Neutrophil (primary cell): ENCODE data around the gene KLF11.
"Not testable (repeated sequence)": the region's sequence is repeated elsewhere in the genome, so short reads cannot be mapped to it uniquely, and the experiment has no call there.

ENCODE experiments used
- H3K27ac ChIP-seq: fragments of 200-600 bp; sonication (generic); 2 replicates; pipeline ENCODE4 v1.5.1; 2016; ENCODE audit warnings: mild to moderate bottlenecking, moderate library complexity
- H3K27me3 ChIP-seq: fragments of 200-600 bp; sonication (generic); 2 replicates; pipeline ENCODE4 v1.6.0; 2016; ENCODE audit warnings: mild to moderate bottlenecking
- H3K36me3 ChIP-seq: fragments of 200-600 bp; sonication (generic); 2 replicates; pipeline ENCODE4 v1.5.1; 2017
- H3K4me1 ChIP-seq, 2 experiments: fragments of 200-600 bp in 1 of 2; sonication (generic) in 1 of 2; 1 replicate in 1 of 2; 2 replicates in 1 of 2; pipeline versions ENCODE4 v1.5.1 to v1.6.1; 2013 to 2016; ENCODE audit warnings: low read depth in 1 of 2, low read length in 1 of 2, mild to moderate bottlenecking in 1 of 2, moderate library complexity in 1 of 2; ENCODE audit not compliant: control insufficient read depth in 1 of 2, insufficient read depth in 1 of 2
- H3K4me3 ChIP-seq, 2 experiments: fragments of 200-600 bp in 1 of 2; sonication (generic) in 1 of 2; 1 replicate in 1 of 2; 2 replicates in 1 of 2; pipeline ENCODE4 v1.5.1; 2013 to 2016; ENCODE audit warnings: low read depth in 1 of 2, low read length in 1 of 2, mild to moderate bottlenecking in 1 of 2, moderate library complexity in 1 of 2
- H3K9me3 ChIP-seq: fragments of 200-600 bp; sonication (generic); 2 replicates; pipeline ENCODE4 v1.5.1; 2016
- CTCF ChIP-seq: fragments of 200-600 bp; sonication (generic); IDR thresholded peaks from 2 replicates; pipeline ENCODE4 v1.5.1; 2016; ENCODE audit warnings: antibody characterized with exemption

Gene KLF11

GRCh38 chr2:10009811-10010781, 33.3 kb upstream of the KLF11 start:
- Histone ChIP-seq H3K9me3 (no peaks in the 10 kb centered on the region), H3K27ac (no peak overlapping the region), H3K4me1 (no peaks in the 10 kb centered on the region), H3K27me3 (peaks cover 43% of the 10 kb centered on the region), H3K36me3 (no peaks in the 10 kb centered on the region), H3K4me3 (no peak overlapping the region)
- no peak for TF ChIP-seq CTCF

DNA sequence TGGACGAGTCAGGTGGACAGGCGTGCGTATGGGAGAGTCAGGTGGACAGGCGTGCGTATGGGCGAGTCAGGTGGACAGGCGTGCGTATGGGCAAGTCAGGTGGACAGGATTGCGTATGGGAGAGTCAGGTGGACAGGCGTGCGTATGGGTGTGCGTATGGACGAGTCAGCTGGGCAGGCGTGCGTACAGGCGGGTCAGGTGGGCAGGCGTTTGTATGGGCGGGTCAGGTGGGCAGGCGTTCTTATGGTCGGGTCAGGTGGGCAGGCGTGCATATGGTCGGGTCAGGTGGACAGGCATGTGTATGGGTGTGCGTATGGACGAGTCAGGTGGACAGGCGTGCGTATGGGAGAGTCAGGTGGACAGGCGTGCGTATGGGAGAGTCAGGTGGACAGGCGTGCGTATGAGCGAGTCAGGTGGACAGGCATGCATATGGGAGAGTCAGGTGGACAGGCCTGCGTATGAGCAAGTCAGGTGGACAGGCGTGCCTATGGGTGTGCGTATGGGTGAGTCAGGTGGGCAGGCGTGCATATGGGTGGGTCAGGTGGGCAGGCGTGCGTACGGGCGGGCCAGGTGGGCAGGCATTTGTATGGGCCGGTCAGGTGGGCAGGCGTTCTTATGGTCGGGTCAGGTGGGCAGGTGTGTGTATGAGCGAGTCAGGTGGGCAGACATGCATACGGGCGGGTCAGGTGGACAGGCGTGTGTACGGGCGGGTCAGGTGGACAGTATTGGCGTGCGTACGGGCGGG, 32.3 kb upstream of the KLF11 start:
- not testable (repeated sequence) for H3K4me3 ChIP-seq, H3K9me3 ChIP-seq, H3K36me3 ChIP-seq, H3K4me1 ChIP-seq, H3K27ac ChIP-seq
- H3K27me3 ChIP-seq = peaks cover 34% of the 10 kb centered on the region

- H3K27ac ChIP-seq, H3K4me1 ChIP-seq, H3K9me3 ChIP-seq, H3K4me3 ChIP-seq, H3K36me3 ChIP-seq: not testable (repeated sequence)
- H3K27me3 ChIP-seq = peaks cover 27% of the 10 kb centered on the region
These were observed 31.6 kb upstream of the KLF11 start for GRCh38 chr2:10011606-10012325.

DNA sequence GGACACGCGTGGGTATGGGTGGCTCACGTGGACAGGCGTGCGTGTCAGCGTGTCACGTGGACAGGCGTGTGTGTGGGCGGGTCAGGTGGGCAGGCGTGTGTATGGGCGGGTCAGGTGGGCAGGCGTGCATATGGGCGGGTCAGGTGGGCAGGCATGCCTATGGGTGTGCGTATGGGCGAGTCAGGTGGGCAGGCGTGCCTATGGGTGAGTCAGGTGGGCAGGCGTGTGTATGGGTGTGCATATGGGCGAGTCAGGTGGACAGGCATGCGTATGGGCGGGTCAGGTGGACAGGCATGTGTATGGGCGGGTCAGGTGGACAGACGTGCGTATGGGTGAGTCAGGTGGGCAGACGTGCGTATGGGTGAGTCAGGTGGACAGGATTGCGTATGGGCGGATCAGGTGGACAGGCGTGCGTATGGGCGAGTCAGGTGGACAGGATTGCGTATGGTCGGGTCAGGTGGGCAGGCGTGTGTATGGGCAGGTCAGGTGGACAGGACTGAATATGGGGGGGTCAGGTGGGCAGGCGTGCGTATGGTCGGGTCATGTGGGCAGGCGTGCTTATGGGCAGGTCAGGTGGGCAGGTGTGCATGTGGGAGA, 30.9 kb upstream of the KLF11 start:
- H3K4me3 ChIP-seq, H3K4me1 ChIP-seq, H3K27ac ChIP-seq, H3K36me3 ChIP-seq, H3K9me3 ChIP-seq: not testable (repeated sequence)
- peaks cover 20% of the 10 kb centered on the region for H3K27me3 ChIP-seq

- H3K27ac ChIP-seq = no peak overlapping the region
- H3K4me1 ChIP-seq = no peaks in the 10 kb centered on the region
- peaks cover 14% of the 10 kb centered on the region for H3K27me3 ChIP-seq
- H3K9me3 ChIP-seq = no peaks in the 10 kb centered on the region
- no peaks in the 10 kb centered on the region for H3K36me3 ChIP-seq
- H3K4me3 ChIP-seq = no peak overlapping the region
- TF ChIP-seq CTCF = no peak
These were observed 30.3 kb upstream of the KLF11 start for GRCh38 chr2:10012963-10013461.

DNA sequence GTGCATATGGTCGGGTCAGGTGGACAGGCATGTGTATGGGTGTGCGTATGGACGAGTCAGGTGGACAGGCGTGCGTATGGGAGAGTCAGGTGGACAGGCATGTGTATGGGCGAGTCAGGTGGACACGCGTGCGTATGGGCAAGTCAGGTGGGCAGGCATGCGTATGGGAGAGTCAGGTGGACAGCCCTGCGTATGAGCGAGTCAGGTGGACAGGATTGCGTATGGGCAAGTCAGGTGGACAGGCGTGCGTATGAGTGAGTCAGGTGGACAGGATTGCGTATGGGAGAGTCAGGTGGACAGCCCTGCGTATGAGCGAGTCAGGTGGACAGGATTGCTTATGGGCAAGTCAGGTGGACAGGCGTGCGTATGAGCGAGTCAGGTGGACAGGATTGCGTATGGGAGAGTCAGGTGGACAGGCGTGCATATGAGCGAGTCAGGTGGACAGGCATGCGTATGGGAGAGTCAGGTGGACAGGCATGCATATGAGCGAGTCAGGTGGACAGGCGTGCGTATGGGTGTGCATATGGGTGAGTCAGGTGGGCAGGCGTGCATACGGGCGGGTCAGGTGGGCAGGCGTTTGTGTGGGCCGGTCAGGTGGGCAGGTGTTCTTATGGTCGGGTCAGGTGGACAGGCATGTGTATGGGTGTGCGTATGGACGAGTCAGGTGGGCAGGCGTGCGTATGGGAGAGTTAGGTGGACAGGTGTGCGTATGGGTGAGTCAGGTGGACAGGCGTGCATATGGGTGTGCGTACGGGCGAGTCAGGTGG, 29.5 kb upstream of the KLF11 start:
- H3K4me3 ChIP-seq, H3K27me3 ChIP-seq, H3K9me3 ChIP-seq, H3K36me3 ChIP-seq, H3K27ac ChIP-seq, H3K4me1 ChIP-seq: not testable (repeated sequence)
